Measurements from ENCODE around the gene CDK6. TPM values are rescaled to one million over a fixed set of nuclear protein-coding genes. Genes with fewer than 3 reads are reported as not detected.

Gene CDK6
- total RNA-seq, 1 experiment from 2014 or later = 124 TPM

GRCh38 chr7:92667816-92668535 is 168.4 kb downstream of the CDK6 start:
- POLR2A ChIA-PET = no interaction called here
- H3K27ac Mint-ChIP-seq (ENCODE audit: low read depth, unreplicated experiment) = no peak overlapping the region

DNA sequence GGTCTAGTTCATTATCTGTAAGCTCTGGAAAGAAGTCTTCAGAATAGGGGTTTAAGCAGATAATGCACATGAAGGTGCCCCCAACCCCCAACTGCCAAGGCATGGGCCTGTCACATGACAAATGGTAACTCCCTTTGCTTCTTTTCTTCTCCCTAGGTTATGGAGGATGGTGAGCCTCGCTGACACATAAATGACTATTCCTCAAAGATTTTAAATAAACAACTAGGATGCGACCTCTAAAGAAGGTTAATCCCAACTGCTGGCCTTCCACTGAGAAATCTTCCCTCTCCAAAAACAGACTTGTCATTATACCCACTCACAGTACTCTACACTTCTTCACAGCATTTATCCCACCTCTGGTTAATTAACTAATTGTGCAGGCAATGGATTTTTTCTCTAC is 170.4 kb downstream of the CDK6 start:
- no peak overlapping the region for H3K27ac Mint-ChIP-seq (ENCODE audit: low read depth, unreplicated experiment)
- no peak for DNase-seq (ENCODE audit: unreplicated experiment)
- POLR2A ChIA-PET = no interaction called here
- no peaks in the 10 kb centered on the region for H3K27me3 Mint-ChIP-seq (ENCODE audit: insufficient read depth, unreplicated experiment)
- intact Hi-C loops (cut with micrococcal nuclease) = no loop called here
- TF ChIP-seq, protein P1, sequence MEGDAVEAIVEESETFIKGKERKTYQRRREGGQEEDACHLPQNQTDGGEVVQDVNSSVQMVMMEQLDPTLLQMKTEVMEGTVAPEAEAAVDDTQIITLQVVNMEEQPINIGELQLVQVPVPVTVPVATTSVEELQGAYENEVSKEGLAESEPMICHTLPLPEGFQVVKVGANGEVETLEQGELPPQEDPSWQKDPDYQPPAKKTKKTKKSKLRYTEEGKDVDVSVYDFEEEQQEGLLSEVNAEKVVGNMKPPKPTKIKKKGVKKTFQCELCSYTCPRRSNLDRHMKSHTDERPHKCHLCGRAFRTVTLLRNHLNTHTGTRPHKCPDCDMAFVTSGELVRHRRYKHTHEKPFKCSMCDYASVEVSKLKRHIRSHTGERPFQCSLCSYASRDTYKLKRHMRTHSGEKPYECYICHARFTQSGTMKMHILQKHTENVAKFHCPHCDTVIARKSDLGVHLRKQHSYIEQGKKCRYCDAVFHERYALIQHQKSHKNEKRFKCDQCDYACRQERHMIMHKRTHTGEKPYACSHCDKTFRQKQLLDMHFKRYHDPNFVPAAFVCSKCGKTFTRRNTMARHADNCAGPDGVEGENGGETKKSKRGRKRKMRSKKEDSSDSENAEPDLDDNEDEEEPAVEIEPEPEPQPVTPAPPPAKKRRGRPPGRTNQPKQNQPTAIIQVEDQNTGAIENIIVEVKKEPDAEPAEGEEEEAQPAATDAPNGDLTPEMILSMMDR (IDR thresholded peaks at IDR 0.05; ENCODE audit: unreplicated experiment) = no peak
- CTCF ChIA-PET = interaction anchor here (0.8 kb wide), 1 partner anchor 100 kb away, joined by 3 read pairs; no protein-coding TSS in a partner anchor
- H3K9me3 Mint-ChIP-seq (ENCODE audit: unreplicated experiment) = no peaks in the 10 kb centered on the region
- peaks cover 10% of the 10 kb centered on the region for H3K4me1 Mint-ChIP-seq (ENCODE audit: insufficient read depth, unreplicated experiment)
- peaks cover 12% of the 10 kb centered on the region for H3K36me3 Mint-ChIP-seq (ENCODE audit: insufficient read depth, unreplicated experiment)
- H3K4me3 Mint-ChIP-seq (ENCODE audit: unreplicated experiment) = no peak overlapping the region
- BruUV-seq (replicated peaks) = no TSS peak

More at GRCh38 chr7:92667816-92668535, 168.4 kb downstream of the CDK6 start:
- H3K36me3 Mint-ChIP-seq (ENCODE audit: insufficient read depth, unreplicated experiment) = peaks cover 14% of the 10 kb centered on the region
- no peak overlapping the region for H3K4me3 Mint-ChIP-seq (ENCODE audit: unreplicated experiment)
- H3K27me3 Mint-ChIP-seq (ENCODE audit: insufficient read depth, unreplicated experiment) = no peaks in the 10 kb centered on the region
- no TSS peak for BruUV-seq (replicated peaks)
- intact Hi-C loops (cut with micrococcal nuclease) = no loop called here
- no peaks in the 10 kb centered on the region for H3K9me3 Mint-ChIP-seq (ENCODE audit: unreplicated experiment)
- CTCF ChIA-PET = interaction anchor here (0.7 kb wide), 1 partner anchor 1465 kb away, joined by 3 read pairs; no protein-coding TSS in a partner anchor
- DNase-seq (ENCODE audit: unreplicated experiment) = no peak
- peaks cover 10% of the 10 kb centered on the region for H3K4me1 Mint-ChIP-seq (ENCODE audit: insufficient read depth, unreplicated experiment)
- TF ChIP-seq, protein P1 (IDR thresholded peaks at IDR 0.05; ENCODE audit: unreplicated experiment) = no peak

GRCh38 chr7:92661651-92662050 is 174.7 kb downstream of the CDK6 start:
- H3K4me3 Mint-ChIP-seq (ENCODE audit: unreplicated experiment) = no peak overlapping the region
- no TSS peak for BruUV-seq (replicated peaks)
- ChIA-PET POLR2A (no interaction called here), CTCF (interaction anchor here (0.9 to 1.2 kb wide), 2 partner anchors 19 to 42 kb away, joined by 3 to 4 read pairs; no protein-coding TSS in a partner anchor)
- H3K36me3 Mint-ChIP-seq (ENCODE audit: insufficient read depth, unreplicated experiment) = peaks cover 10% of the 10 kb centered on the region
- TF ChIP-seq, protein P1 (IDR thresholded peaks at IDR 0.05; ENCODE audit: unreplicated experiment) = no peak
- H3K27ac Mint-ChIP-seq (ENCODE audit: low read depth, unreplicated experiment) = no peak overlapping the region
- H3K27me3 Mint-ChIP-seq (ENCODE audit: insufficient read depth, unreplicated experiment) = no peaks in the 10 kb centered on the region
- DNase-seq (ENCODE audit: unreplicated experiment) = no peak
- intact Hi-C loops (cut with micrococcal nuclease) = no loop called here
- no peaks in the 10 kb centered on the region for H3K9me3 Mint-ChIP-seq (ENCODE audit: unreplicated experiment)
- no peaks in the 10 kb centered on the region for H3K4me1 Mint-ChIP-seq (ENCODE audit: insufficient read depth, unreplicated experiment)

DNA sequence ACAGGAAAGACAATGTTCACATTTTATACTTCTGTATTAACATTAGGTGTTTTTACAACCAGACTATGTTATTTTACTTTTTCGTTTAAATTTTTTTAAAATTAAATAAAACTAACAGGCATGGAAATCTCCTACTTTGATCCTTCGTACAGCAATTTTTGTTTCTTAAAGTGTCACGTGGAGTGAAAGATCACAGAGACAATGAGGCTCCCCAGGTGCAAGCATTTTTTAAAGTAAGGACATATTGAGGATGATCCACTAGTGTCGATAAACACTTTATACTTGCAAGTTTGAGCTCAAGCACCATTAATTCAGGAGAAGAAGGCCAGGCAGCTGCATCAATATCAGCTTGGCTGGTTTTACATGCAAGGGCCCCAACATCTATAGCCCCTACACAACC is 177.7 kb downstream of the CDK6 start:
- TF ChIP-seq, protein P1 (IDR thresholded peaks at IDR 0.05; ENCODE audit: unreplicated experiment) = no peak
- Mint-ChIP-seq H3K4me1 (ENCODE audit: insufficient read depth, unreplicated experiment) (peaks cover 11% of the 10 kb centered on the region), H3K36me3 (ENCODE audit: insufficient read depth, unreplicated experiment) (peaks cover 13% of the 10 kb centered on the region), H3K9me3 (ENCODE audit: unreplicated experiment) (no peaks in the 10 kb centered on the region), H3K27me3 (ENCODE audit: insufficient read depth, unreplicated experiment) (no peaks in the 10 kb centered on the region), H3K4me3 (ENCODE audit: unreplicated experiment) (no peak overlapping the region), H3K27ac (ENCODE audit: low read depth, unreplicated experiment) (no peak overlapping the region)
- POLR2A ChIA-PET = no interaction called here
- CTCF ChIA-PET = interaction anchor here (0.6 kb wide), 1 partner anchor 25 kb away, joined by 4 read pairs; no protein-coding TSS in a partner anchor
- no TSS peak for BruUV-seq (replicated peaks)
- no peak for DNase-seq (ENCODE audit: unreplicated experiment)
- intact Hi-C loops (cut with micrococcal nuclease) = no loop called here
